Esophagus muscularis mucosa (tissue), 4 donors: Measurements from ENCODE around the gene NR2E3. TPM values are rescaled to one million over a fixed set of nuclear protein-coding genes. Genes with fewer than 3 reads are reported as not detected.
A peak's percentile ranks its signal among the peaks of the same experiment; 100 is the strongest.

Experiments
- DNase-seq: peaks from one replicate; pipeline ENCODE4 v3.0.0-alpha.2; 2017; ENCODE audit errors: extremely low spot score
- H3K27ac ChIP-seq, 4 donors: fragments of 200-600 bp; sonication (generic); replicated peaks in 1 of 4; 1 replicate in 3 of 4; 2 replicates in 1 of 4; pipeline ENCODE4 v1.5.1; 2016 to 2019; ENCODE audit warnings: mild to moderate bottlenecking in 1 of 4
- H3K27me3 ChIP-seq, 4 donors: fragments of 200-600 bp; sonication (generic); one replicate each; pipeline versions ENCODE4 v1.5.1 to v1.6.0; 2016 to 2019
- H3K36me3 ChIP-seq, 4 donors: fragments of 200-600 bp; sonication (generic); one replicate each; pipeline ENCODE4 v1.5.1; 2016 to 2019
- H3K4me1 ChIP-seq, 4 donors: fragments of 200-600 bp; sonication (generic); one replicate each; pipeline ENCODE4 v1.5.1; 2016 to 2019
- H3K4me3 ChIP-seq, 4 donors: fragments of 200-600 bp; sonication (generic); 1 replicate in 2 of 4; 2 replicates in 2 of 4; pipeline ENCODE4 v1.5.1; 2016 to 2019; ENCODE audit warnings: mild to moderate bottlenecking in 4 of 4, moderate library complexity in 1 of 4
- H3K9me3 ChIP-seq, 4 donors: fragments of 200-600 bp; sonication (generic); 1 replicate in 3 of 4; 2 replicates in 1 of 4; pipeline ENCODE4 v1.5.1; 2016 to 2019
- CTCF ChIP-seq, 3 experiments: fragments of 200-600 bp in 2 of 3; fragments of 450-650 bp in 1 of 3; sonication (generic) in 2 of 3; IDR thresholded peaks; one replicate each; pipeline ENCODE4 v1.5.1; 2017 to 2019; ENCODE audit warnings: antibody characterized with exemption in 3 of 3, mild to moderate bottlenecking in 2 of 3, moderate library complexity in 1 of 3
- EP300 ChIP-seq: sonication (generic); formaldehyde crosslinking; IDR thresholded peaks from one replicate; pipeline ENCODE4 v1.6.1; 2017; ENCODE audit warnings: antibody characterized with exemption
- POLR2A ChIP-seq: fragments of 450-650 bp; IDR thresholded peaks from one replicate; pipeline ENCODE4 v1.6.1; 2017; ENCODE audit warnings: antibody characterized with exemption, moderate library complexity, mild to moderate bottlenecking, low read depth
- POLR2AphosphoS5 ChIP-seq, 2 donors: sonication (generic); formaldehyde crosslinking; IDR thresholded peaks; one replicate each; pipeline ENCODE4 v1.6.1; 2017; ENCODE audit warnings: antibody characterized with exemption in 2 of 2
- WGBS: methylation state at CpG from one replicate; pipeline ENCODE4 v1.1.5; 2018; 5-methylcytosine and 5-hydroxymethylcytosine counted together
- intact Hi-C: fragments of 100-400 bp; cut with DNase I; formaldehyde crosslinking; loops from one replicate; pipeline ENCODE4 v1.15.1; 2023
- total RNA-seq, 4 donors: library from RNA; depleted of rRNA; stranded (reverse); fragments of >200 nt; gene quantifications; one replicate each; pipeline versions ENCODE4 v1.1.0 to v1.2.1, GENCODE V29; 2016

NR2E3 gene
- total RNA-seq, 4 donors from 2014 or later = not detected

GRCh38 chr15:71798641-71799040, 11.7 kb upstream of the NR2E3 start:
- no peak for DNase-seq
- no peaks in the 10 kb centered on the region for H3K9me3 ChIP-seq
- no peaks in the 10 kb centered on the region for H3K36me3 ChIP-seq
- 78% methylated on average over 6 of the region's 6 CpGs for WGBS
- TF ChIP-seq POLR2A (no peak), CTCF (IDR thresholded peaks at IDR 0.05) (no peak), POLR2AphosphoS5 (IDR thresholded peaks at IDR 0.05) (no peak), EP300 (no peak)
- peaks cover 0 to 4% (median 2%) of the 10 kb centered on the region in 4 donors for H3K4me1 ChIP-seq
- no peak overlapping the region for H3K27ac ChIP-seq
- no peak overlapping the region for H3K4me3 ChIP-seq
- peaks cover 0 to 11% (median 0%) of the 10 kb centered on the region in 4 donors for H3K27me3 ChIP-seq
- intact Hi-C loops = no loop called here

GRCh38 chr15:71800190-71800589, 10.2 kb upstream of the NR2E3 start:
- no peak for DNase-seq
- intact Hi-C loops = no loop called here
- Histone ChIP-seq H3K27me3 (peaks cover 0 to 11% (median 0%) of the 10 kb centered on the region in 4 donors), H3K4me1 (peaks cover 0 to 4% (median 2%) of the 10 kb centered on the region in 4 donors), H3K4me3 (no peak overlapping the region), H3K9me3 (no peaks in the 10 kb centered on the region), H3K36me3 (no peaks in the 10 kb centered on the region), H3K27ac (no peak overlapping the region)
- TF ChIP-seq CTCF (IDR thresholded peaks at IDR 0.05) (no peak), POLR2A (no peak), POLR2AphosphoS5 (IDR thresholded peaks at IDR 0.05) (no peak)
- 81% methylated on average over 3 of the region's 3 CpGs for WGBS

DNA sequence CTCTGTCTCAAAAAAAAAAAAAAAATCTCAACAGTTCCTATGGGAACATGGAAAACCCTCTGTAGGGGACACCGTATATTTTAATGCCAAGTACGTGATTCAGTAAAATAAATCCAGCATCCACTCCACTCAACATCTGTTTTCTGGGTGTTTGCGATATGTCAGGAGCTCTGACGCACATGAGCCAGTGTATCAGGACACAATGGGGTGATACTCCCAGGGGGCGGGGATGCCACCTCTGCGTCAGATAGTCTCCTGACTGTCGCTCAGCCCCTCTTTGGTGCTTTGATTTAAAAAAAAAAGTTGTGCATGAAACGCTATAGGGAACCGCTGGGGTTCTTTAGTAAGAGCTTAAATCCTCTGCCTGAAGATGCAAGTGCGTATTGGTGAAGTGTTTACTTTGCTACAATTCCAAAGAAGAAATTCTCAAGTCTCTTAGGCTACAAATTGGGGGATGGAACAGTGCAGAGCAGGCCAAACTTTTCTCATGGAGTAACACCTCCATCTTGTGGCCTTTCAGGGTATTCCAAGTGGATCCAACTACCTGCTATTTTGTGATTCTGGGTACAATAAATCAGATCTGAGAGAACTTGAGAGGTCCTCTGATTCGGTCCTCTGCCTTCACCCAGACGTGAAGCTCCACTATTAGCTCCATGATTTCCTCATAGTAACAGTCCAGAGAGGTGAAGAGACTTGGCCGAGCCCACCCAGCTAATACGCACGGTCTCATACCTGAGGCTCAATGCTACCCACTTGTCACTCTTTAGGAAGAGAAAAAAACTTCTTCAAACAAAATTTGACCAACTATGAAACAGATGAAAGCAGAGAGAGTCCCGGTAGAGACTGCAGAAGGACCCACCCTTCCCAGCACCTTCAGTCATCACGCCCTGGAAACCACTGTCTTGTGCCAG, 9.3 kb upstream of the NR2E3 start:
- Histone ChIP-seq H3K36me3 (no peaks in the 10 kb centered on the region), H3K27ac (no peak overlapping the region), H3K9me3 (no peaks in the 10 kb centered on the region), H3K4me3 (no peak overlapping the region), H3K27me3 (peaks cover 0 to 11% (median 0%) of the 10 kb centered on the region in 4 donors), H3K4me1 (peaks cover 0 to 4% (median 2%) of the 10 kb centered on the region in 4 donors)
- WGBS = 60% methylated on average over 17 of the region's 17 CpGs
- no peak for DNase-seq
- TF ChIP-seq CTCF (IDR thresholded peaks at IDR 0.05) (peak; percentile 85 to 87 (median 87)), EP300 (no peak), POLR2A (no peak)
- intact Hi-C loops = no loop called here

- Histone ChIP-seq H3K27me3 (peaks cover 0 to 11% (median 0%) of the 10 kb centered on the region in 4 donors), H3K9me3 (no peaks in the 10 kb centered on the region), H3K27ac (no peak overlapping the region), H3K4me3 (no peak overlapping the region), H3K36me3 (no peaks in the 10 kb centered on the region), H3K4me1 (peaks cover 0 to 4% (median 2%) of the 10 kb centered on the region in 4 donors)
- intact Hi-C loops = loop anchor here (2.0 kb wide), 1 partner anchor 59 kb away; no protein-coding TSS in a partner anchor
- DNase-seq = no peak
- 95% methylated on average over 14 of the region's 24 CpGs for WGBS
- TF ChIP-seq CTCF (IDR thresholded peaks at IDR 0.05) (no peak), EP300 (no peak), POLR2AphosphoS5 (IDR thresholded peaks at IDR 0.05) (no peak), POLR2A (no peak)
Measured at GRCh38 chr15:71801935-71802655, 8.3 kb upstream of the NR2E3 start.
